HTR-8/SVneo (cell line): ENCODE measurements around the gene CNTD1.
"Not testable (repeated sequence)": the region's sequence is repeated elsewhere in the genome, so short reads cannot be mapped to it uniquely, and the experiment has no call there.

Source experiments
- DNase-seq: peaks from one replicate; pipeline ENCODE4 v3.0.0; 2011; ENCODE audit warnings: low spot score, mixed read lengths; ENCODE audit not compliant: insufficient read length
- FAIRE-seq: peaks from 2 replicates; lab custom pipeline; 2011; peaks lifted over from hg19 to GRCh38; lab: Jason Lieb, UNC

Gene CNTD1

DNA sequence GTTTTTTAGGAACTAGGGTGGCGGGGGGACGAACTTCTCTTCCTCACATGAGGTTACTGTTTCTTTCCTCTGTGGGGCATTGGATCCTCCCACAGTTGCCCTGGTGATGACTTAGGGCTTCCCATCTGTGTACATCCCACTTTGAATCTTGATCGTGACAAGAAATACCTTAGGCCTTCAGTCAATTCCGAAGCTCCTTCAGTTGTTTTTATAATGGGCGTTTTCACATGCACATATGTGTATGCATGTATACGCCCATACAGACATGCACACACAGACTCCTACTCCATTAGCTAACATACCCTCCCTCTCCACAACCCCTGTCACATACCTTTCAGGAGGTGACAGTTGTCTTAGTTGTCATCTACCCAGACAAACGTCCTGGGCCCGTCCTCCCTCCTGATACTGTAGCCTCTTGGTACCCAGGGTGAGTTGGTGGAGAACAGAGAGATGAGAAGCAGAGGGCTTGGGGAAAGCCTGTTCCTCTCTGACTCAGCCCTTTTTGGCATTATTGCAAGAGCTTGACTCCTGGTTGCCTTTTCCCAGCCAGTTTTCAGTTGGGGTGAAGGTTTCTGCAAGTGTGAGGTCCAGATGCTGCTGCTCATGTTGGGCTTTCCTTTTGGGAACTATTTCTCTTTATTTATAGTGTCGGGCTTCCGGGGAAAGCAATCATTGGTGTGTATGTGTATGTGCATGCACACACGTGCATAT is 43.5 kb downstream of the CNTD1 start:
- DNase-seq: no peak
- FAIRE-seq: peak; percentile 9

DNA sequence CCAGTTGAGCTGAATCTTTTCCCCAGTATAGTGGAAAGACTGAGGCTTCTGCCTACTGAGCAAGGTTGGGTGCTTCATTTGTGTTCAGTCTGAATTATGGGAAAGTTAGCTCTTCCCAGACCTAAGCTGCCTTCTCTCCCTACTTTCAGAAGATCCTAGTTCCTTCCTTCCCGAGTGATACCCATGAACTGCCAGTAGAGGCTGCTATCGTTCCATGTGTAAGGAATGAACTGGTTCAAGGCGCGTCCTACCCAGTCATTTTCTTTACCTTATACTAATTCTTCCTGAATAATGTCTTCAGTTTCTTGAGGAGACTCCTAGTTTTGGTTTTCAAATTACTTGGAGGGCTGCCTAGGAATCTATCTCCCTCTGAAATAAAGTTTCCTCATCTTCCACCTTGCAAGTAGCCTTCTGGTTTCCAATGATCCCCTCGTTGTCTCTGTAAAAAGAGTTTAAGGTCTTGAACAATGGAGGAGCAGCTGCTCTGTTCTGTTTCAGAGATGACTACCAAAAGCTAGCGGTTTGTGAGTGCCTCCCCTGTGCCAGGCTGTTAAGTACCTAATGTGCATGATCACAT is 44.8 kb downstream of the CNTD1 start:
- peak; percentile 79 for DNase-seq
- FAIRE-seq: peak; percentile 83

DNA sequence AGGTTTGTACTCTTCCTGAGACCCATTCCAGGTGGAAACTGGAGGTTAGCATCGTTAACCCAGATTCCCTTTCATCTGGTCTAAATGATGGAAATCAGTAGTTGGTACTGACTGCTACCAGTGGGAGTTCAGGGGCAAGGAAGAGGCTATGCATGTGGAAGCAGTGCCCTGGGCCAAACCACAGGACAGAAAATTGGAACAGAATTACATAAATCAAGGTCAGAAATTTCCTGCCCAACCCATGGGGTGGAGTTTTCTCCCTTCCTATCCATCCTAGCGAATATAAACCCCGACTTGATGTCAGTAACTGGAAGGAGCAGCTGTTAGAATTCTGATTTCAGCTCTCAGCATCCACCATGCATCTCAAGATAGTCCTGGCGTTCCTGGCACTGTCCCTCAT is 45.6 kb downstream of the CNTD1 start, which contains the start of gene AOC2:
Gene AOC2, plus strand, starts transcription at position 310 of the 400 bp plus-strand sequence. Its CDS starts 47 bp downstream, at position 357.
- DNase-seq (no peak), FAIRE-seq (peak; percentile 79)

DNA sequence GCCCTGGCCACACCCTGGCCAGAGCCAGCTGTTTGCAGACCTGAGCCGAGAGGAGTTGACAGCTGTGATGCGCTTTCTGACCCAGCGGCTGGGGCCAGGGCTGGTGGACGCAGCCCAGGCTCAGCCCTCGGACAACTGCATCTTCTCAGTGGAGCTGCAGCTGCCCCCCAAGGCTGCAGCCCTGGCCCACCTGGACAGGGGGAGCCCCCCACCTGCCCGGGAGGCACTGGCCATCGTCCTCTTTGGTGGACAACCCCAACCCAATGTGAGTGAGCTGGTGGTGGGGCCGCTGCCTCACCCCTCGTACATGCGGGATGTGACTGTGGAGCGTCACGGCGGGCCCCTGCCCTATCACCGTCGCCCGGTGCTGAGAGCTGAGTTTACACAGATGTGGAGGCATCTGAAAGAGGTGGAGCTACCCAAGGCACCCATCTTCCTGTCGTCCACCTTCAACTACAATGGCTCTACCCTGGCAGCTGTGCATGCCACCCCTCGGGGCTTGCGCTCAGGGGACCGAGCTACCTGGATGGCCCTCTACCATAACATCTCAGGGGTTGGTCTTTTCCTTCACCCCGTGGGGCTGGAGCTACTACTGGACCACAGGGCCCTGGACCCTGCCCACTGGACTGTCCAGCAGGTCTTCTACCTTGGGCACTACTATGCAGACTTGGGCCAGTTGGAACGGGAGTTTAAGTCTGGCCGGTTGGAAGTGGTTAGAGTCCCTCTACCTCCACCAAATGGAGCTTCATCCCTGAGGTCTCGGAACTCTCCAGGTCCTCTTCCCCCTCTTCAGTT is 46.3 kb downstream of the CNTD1 start:
- FAIRE-seq (peak; percentile 9), DNase-seq (no peak)

DNA sequence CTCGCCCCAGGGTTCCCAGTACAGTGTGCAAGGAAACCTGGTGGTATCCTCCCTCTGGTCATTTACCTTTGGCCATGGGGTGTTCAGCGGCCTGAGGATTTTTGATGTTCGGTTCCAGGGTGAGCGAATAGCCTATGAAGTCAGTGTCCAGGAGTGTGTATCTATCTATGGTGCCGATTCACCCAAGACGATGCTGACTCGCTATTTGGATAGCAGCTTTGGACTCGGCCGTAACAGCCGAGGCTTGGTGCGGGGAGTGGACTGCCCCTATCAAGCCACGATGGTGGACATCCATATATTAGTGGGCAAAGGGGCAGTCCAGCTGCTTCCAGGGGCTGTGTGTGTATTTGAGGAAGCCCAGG is 46.9 kb downstream of the CNTD1 start:
- DNase-seq (no peak), FAIRE-seq (no peak)

DNA sequence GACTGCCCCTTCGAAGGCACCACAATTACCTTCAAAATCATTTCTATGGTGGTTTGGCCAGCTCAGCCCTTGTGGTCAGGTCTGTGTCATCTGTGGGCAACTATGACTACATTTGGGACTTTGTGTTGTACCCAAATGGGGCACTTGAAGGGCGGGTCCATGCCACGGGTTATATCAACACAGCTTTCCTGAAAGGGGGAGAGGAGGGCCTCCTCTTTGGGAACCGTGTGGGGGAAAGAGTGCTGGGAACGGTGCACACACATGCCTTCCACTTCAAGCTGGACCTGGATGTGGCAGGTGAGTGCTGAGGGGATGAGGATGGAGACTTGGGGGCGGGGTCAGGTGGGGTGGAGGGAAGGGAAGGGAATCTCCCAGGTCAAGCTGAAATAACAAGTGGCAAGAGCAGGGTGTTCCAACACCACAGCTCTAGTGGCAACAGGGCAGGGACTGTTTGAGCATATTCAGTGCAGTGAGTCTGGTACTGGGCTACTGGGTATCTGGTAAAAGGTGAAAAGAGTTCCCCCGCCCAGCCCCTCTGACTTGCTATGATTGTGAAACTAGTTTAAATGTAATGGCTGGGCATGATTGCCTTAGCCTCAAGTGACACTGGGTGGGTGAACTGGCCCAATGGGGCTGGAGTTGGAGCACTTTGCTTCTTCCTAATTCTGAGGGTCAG is 47.4 kb downstream of the CNTD1 start:
- DNase-seq (no peak), FAIRE-seq (peak; percentile 26)

DNA sequence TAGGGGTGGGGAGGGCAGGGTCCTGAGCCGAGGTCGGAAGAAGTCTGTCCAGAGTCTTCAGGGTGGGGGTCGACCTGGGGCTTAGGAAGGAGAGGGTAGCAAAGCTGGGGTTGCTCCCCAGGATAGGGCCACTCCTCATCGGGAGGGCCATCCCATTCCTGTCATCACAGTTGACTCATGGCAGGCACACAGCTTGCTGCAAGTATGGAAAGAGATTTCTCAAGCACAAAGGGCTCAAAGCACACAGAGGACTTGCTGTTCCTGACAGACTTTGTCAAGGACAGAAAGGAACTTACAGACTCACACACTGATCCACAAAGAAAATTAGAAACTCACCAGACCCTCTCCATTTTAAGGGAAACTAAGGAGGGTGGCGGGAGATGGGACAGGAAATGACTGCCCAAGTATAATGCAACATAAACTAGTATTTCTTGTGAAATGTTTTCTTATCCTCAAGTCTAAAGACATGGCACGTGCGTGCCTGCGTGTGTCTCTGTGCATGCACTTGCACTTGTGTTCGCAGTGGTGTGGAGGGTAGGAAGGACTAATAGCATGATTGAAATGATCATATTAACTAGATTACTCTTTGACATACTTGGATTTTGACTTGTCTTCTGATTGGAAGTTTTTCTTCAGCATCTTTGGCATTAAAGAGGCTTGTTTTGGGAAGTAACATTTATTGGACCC is 48.1 kb downstream of the CNTD1 start:
- peak; percentile 44 for FAIRE-seq

DNA sequence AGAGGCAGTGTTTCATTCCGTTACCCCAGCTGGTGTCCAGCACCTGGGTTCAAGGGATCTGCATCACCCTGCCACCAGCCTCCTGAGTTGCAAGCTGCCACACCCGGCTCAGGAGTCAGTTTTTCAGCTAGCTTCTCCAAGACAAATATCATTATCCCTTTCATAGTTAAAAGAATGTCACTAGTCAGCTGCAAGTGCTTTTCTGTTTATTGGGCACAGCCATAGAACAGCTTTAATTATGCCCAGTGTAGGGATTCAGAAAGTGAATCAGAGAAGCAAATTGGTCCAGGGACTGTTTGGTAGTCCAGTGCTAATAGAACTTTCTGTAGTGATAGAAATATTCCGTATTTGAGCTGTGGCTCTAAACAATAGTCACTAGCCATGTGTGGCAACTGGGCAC is 49.4 kb downstream of the CNTD1 start:
- DNase-seq (no peak), FAIRE-seq (no peak)

More for the DNA sequence above, 48.1 kb downstream of the CNTD1 start:
- DNase-seq: no peak

DNA sequence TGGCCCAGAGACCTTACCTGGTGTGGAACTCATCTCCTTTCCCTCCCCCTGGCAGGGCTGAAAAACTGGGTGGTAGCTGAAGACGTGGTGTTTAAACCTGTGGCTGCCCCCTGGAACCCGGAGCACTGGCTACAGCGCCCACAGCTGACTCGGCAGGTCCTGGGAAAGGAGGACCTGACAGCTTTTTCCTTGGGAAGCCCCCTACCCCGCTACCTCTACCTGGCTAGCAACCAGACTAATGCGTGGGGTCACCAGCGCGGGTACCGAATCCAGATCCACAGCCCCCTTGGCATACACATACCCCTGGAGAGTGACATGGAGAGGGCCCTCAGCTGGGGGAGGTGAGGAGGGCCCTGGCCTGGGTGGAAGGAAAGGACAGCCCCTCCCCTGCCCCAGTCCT is 50.4 kb downstream of the CNTD1 start:
- no peak for DNase-seq
- FAIRE-seq: no peak

DNA sequence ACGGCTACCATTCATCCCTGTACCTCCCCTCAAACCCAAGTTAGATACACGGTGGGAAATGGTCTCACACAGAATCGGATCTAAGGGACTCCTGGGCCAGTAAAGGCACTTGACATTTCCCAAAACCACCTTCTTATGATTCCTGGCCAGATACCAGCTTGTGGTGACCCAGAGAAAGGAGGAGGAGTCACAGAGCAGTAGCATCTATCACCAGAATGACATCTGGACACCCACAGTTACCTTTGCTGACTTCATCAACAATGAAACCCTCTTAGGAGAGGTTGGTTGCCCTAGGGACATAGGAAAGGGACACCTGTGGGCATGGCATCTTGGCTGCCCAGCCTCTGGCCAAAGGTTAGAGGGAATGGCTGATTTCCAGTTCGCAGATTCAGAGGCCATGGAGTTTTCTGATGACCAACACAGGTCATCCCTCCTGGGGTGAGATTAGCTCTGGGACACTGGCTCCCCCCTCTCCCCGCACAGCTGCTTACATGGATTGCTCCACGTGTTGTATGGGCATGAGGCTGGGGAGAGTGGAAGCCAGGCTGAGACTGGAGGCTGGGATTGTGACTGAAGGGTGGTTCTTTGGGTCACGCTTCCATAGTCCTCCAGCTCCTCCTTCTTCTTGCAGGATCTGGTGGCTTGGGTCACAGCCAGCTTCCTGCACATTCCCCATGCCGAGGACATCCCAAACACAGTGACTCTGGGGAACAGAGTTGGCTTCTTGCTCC is 51.0 kb downstream of the CNTD1 start:
- no peak for DNase-seq
- no peak for FAIRE-seq

DNA sequence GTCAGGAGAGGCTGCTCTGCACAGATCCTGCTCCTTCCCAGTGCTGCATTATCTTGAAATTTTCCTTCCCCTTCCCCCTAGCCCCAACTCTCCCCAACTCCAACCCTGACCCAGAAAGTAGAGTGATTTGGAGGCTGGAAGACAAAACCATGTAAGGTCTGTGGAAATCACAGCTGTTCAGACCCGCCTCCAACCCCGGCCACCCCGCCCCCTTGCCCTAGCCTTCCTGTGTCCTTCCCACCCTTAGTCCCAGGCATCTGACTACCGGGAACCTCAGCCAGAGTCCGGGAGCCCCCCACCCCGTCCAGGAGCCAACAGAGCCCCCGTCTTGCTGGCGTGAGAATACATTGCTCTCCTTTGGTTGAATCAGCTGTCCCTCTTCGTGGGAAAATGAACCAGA is 52.3 kb downstream of the CNTD1 start, which contains the start of gene AOC3:
Gene AOC3, plus strand, starts transcription at position 246 of the 400 bp plus-strand sequence. Its CDS starts 145 bp downstream, at position 391.
- DNase-seq (no peak), FAIRE-seq (no peak)

DNA sequence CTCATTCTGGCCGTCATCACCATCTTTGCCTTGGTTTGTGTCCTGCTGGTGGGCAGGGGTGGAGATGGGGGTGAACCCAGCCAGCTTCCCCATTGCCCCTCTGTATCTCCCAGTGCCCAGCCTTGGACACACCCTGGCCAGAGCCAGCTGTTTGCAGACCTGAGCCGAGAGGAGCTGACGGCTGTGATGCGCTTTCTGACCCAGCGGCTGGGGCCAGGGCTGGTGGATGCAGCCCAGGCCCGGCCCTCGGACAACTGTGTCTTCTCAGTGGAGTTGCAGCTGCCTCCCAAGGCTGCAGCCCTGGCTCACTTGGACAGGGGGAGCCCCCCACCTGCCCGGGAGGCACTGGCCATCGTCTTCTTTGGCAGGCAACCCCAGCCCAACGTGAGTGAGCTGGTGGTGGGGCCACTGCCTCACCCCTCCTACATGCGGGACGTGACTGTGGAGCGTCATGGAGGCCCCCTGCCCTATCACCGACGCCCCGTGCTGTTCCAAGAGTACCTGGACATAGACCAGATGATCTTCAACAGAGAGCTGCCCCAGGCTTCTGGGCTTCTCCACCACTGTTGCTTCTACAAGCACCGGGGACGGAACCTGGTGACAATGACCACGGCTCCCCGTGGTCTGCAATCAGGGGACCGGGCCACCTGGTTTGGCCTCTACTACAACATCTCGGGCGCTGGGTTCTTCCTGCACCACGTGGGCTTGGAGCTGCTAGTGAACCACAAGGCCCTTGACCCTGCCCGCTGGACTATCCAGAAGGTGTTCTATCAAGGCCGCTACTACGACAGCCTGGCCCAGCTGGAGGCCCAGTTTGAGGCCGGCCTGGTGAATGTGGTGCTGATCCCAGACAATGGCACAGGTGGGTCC is 52.9 kb downstream of the CNTD1 start:
- peak; percentile 46 for FAIRE-seq

DNA sequence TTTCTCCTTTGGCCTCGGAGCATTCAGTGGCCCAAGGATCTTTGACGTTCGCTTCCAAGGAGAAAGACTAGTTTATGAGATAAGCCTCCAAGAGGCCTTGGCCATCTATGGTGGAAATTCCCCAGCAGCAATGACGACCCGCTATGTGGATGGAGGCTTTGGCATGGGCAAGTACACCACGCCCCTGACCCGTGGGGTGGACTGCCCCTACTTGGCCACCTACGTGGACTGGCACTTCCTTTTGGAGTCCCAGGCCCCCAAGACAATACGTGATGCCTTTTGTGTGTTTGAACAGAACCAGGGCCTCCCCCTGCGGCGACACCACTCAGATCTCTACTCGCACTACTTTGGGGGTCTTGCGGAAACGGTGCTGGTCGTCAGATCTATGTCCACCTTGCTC is 53.7 kb downstream of the CNTD1 start:
- DNase-seq (no peak), FAIRE-seq (no peak)

More for the DNA sequence above, 52.9 kb downstream of the CNTD1 start:
- DNase-seq: not testable (repeated sequence)

DNA sequence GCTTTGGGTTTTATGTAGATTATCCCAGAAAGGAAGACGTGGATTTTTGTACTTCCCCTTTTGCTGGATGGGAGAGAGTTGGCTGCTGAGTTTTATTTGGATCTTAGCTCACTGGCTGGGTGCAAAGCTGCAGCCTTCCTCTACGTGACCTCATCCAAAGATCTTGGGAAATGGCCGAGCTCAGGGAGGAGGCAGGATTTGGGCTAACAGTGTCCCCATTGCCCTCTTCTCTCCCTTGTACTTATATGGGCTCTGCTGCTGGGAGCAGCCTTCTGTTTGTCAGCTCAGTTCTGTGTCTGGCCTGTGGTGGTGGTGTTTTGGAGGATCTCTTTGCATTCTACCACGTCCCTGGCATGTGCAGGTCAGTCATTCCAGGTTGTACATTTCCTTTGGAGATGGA is 54.3 kb downstream of the CNTD1 start:
- no peak for DNase-seq
- FAIRE-seq: no peak

DNA sequence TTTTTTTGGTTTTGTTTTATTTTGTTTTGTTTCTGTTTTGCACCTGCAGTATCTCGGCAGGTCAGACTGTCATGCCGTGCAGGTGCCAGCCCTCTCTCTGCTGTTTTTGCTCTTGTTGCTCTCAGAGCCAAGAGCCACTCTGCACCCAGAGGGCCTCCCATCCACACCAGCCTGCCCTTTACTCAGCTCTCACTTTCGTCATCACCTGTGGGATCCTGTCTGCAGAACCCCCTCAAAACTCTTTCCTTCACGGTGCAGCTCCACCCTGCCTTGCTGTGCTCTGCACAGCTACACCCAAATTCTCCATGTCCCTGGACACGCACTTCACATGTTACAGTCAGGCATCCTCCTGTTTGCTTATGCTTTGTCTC is 54.9 kb downstream of the CNTD1 start:
- peak; percentile 82 for FAIRE-seq
- no peak for DNase-seq

DNA sequence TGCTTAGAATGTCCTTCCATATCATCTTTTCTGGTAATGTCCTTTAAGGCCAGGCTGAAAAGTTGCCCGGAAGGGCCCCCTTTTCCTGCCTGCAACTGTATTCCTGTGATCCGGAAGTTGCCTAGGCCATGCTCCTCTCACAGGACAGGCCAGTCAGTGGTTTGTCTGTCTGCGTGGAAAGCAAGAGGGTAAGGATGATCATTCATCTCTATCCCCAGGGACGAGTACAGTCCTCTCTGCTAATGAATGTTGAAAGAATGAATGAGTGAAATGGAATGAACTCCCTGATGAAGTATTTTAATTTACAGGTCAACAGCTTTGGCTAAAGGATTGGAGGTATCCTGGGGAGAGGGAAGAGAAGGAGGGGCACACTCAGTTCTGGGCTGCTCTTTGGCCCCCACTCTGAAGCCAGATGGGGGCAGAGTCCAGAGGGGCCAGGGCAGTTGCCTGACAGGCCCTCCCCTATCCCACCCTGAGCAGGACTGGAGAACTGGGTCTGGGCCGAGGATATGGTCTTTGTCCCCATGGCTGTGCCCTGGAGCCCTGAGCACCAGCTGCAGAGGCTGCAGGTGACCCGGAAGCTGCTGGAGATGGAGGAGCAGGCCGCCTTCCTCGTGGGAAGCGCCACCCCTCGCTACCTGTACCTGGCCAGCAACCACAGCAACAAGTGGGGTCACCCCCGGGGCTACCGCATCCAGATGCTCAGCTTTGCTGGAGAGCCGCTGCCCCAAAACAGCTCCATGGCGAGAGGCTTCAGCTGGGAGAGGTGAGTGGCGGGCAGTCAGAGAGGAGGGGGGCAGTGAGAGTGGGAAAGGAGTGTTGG is 55.5 kb downstream of the CNTD1 start:
- FAIRE-seq (no peak), DNase-seq (no peak)

DNA sequence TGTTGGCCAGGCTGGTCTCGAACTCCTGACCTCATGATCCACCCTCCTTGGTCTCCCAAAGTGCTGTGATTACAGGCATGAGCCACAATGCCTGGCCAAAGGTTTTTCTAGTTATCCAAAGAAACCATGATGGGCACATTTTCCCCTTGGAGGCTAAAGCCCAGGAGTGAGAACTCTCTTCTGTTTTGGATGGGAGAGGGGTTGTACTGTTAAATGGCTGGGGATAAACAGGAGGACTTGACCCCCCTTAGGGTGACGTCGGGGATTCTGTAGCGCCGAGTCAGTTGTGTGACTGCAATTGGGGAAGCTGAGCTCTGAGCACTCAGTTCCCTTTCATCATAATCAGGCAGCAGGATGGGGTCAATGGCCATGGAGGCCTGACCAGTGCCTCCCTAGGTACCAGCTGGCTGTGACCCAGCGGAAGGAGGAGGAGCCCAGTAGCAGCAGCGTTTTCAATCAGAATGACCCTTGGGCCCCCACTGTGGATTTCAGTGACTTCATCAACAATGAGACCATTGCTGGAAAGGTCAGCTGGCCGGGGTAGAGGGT is 56.5 kb downstream of the CNTD1 start:
- FAIRE-seq (no peak), DNase-seq (no peak)
